ENCODE results near the gene TXLNB. TPM values are rescaled to one million over a fixed set of nuclear protein-coding genes. Genes with fewer than 3 reads are reported as not detected.

The TXLNB gene
- total RNA-seq, 1 experiment from 2014 or later, result not detected

- DNase-seq, result no peak
- no peaks in the 10 kb centered on the region for H3K27me3 ChIP-seq (ENCODE audit: control insufficient read depth, insufficient read depth, low read length)
- H3K4me3 ChIP-seq (ENCODE audit: insufficient read depth, low read depth, low read length), result no peak overlapping the region
- H3K36me3 ChIP-seq (replicated peaks; ENCODE audit: control insufficient read depth, insufficient read depth, low read length), result no peaks in the 10 kb centered on the region
Observed at GRCh38 chr6:139204978-139205377, 86.8 kb downstream of the TXLNB start.

- no peaks in the 10 kb centered on the region for H3K27me3 ChIP-seq (ENCODE audit: control insufficient read depth, insufficient read depth, low read length)
- no peak for DNase-seq
- no peaks in the 10 kb centered on the region for H3K36me3 ChIP-seq (replicated peaks; ENCODE audit: control insufficient read depth, insufficient read depth, low read length)
- no peak overlapping the region for H3K4me3 ChIP-seq (ENCODE audit: insufficient read depth, low read depth, low read length)
Observed at GRCh38 chr6:139201378-139201777, 90.4 kb downstream of the TXLNB start.

- no peak for DNase-seq
- Histone ChIP-seq H3K36me3 (replicated peaks; ENCODE audit: control insufficient read depth, insufficient read depth, low read length) (no peaks in the 10 kb centered on the region), H3K4me3 (ENCODE audit: insufficient read depth, low read depth, low read length) (no peak overlapping the region), H3K27me3 (ENCODE audit: control insufficient read depth, insufficient read depth, low read length) (no peaks in the 10 kb centered on the region)
Observed at GRCh38 chr6:139198529-139199288, 93.1 kb downstream of the TXLNB start.

DNA sequence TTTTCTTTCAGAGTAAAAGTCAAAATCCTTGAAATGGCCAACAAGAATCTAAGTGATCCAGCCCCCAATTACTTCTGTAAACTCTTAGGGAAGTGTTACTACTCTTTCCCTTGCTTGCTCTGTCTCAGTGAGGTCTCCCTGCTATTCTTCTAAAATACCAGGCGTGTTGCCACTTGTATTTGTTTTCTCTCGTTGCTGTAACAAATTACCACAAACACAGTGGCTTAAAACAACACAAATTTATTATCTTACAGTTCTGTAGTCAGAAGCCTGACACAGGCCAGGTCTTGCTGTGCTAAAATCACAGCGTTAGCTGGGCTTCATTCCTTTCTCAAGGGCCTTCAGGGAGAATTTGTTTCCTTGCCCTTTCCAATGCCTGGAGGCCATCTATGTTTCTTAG lies 97.1 kb downstream of the TXLNB start:
- Histone ChIP-seq H3K27me3 (ENCODE audit: control insufficient read depth, insufficient read depth, low read length) (no peaks in the 10 kb centered on the region), H3K4me3 (ENCODE audit: insufficient read depth, low read depth, low read length) (no peak overlapping the region), H3K36me3 (replicated peaks; ENCODE audit: control insufficient read depth, insufficient read depth, low read length) (no peaks in the 10 kb centered on the region)
- no peak for DNase-seq

Other genes starting within 250 kb of the TXLNB start
- 4.4 and 7.4 TPM in 2 replicates for gene HECA, start 156.9 kb downstream of the TXLNB start, total RNA-seq (2014; rRNA removed; shearing (Covaris generic))
- 42.5 and 44.9 TPM in 2 replicates for gene CITED2, start 82.7 kb upstream of the TXLNB start, total RNA-seq (2014; rRNA removed; shearing (Covaris generic))

Data from H7 (cell line).